AG20443 (cell line): ENCODE measurements around the gene ADAMTS15.
"Not testable (repeated sequence)": the region's sequence is repeated elsewhere in the genome, so short reads cannot be mapped to it uniquely, and the experiment has no call there.

Experiments
- DNase-seq: peaks from one replicate; pipeline ENCODE4 v3.0.0; 2012; ENCODE audit warnings: low spot score, mixed read lengths

ADAMTS15 gene

GRCh38 chr11:130434521-130435223 is 13.8 kb upstream of the ADAMTS15 start:
- DNase-seq = peak; percentile 73

GRCh38 chr11:130435671-130436070 is 12.8 kb upstream of the ADAMTS15 start:
- DNase-seq = peak; percentile 39

GRCh38 chr11:130436171-130436570 is 12.3 kb upstream of the ADAMTS15 start:
- no peak for DNase-seq

GRCh38 chr11:130437848-130438247 is 10.6 kb upstream of the ADAMTS15 start:
- DNase-seq = no peak

DNA sequence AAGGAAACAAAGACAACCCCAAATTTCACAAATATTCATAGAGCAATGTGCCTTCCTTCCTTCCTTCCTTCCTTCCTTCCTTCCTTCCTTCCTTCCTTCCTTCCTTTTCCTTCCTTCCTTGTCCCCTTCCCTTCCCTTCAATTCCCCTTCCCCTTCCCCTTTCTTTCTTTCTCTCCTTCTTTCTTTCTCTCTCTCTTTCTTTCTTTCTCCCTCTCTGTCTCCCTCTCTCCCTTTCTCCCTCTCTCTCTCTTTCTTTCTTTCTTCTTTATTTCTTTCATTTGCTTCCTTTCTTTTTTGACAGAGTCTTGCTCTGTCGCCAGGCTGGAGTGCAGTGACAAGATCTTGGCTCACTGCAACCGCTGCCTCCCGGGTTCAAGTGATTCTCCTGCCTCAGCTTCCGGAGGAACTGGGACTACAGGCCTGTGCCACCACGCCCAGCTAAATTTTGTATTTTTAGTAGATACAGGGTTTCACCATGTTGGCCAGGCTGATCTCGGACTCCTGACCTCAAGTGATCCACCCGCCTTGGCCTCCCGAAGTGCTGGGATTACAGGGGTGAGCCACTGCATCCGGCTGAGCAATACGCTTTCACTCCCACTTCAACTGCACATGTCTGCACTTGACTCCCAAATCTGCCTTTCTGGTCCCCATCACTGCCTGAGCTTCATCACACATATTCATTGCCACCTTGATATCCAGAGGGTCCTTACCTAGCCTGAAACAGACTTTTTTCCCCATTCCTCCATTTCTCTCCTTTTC is 9.9 kb upstream of the ADAMTS15 start:
- not testable (repeated sequence) for DNase-seq

GRCh38 chr11:130439160-130439519 is 9.3 kb upstream of the ADAMTS15 start:
- DNase-seq = no peak

- DNase-seq = no peak
Measured at GRCh38 chr11:130439876-130440275, 8.6 kb upstream of the ADAMTS15 start.

DNA sequence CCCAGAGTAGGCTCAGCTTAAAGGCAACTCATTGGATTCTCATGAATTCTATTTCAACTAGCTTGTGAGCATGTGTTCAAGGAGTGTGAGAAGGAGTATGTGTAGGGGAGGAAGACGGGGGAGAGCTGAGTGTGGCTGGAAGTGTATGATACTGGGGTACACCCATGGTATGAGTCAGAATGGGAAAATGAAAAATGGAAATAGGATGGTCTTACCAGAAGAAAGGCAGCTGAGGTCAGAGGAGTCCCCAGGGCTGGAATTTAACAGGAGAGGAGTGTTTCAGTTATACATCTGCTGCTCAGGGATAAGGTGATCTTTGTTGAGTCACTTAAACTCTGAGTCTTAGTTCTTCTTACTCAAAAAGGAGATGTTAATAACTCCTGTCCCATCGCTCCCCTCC is 6.7 kb upstream of the ADAMTS15 start:
- no peak for DNase-seq

DNA sequence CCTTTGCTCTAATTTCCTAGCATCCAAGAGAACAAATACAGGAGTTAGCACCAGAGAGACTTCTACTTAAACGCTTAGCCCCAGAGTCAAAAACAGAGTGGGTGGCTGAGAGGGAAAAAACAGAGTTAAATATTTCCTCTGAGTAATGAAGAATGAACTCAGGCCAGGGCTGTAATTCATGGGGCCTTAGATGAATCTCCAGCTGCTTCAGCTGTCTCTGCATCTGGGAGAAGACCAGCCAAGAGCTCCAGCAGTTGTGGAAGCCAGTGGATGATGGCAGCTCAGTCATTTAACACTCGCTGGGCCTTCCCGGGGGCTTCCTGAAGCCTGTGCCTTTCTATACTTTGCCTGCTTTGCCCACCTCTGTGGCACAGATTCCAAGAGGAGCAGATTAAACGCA is 5.7 kb upstream of the ADAMTS15 start:
- peak; percentile 58 for DNase-seq

DNA sequence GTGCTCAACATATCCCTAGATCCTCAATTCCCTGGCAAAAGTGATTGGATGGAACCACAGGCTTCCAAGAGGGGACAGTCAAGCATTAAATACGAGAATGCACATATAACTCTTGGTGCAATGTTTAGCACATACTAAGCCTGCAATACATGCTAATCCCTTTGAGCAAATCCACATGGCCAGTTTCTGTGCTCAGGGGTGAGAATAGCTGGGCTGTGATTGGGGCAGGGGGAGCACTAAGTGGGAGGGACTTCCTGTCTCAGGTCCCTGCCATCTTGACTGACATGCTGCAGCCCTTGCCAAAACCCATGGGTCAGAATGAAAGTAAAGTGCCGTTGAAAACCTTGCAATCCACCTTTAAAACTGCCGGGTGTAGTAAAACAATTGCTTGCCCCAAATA is 2.7 kb upstream of the ADAMTS15 start:
- no peak for DNase-seq

DNA sequence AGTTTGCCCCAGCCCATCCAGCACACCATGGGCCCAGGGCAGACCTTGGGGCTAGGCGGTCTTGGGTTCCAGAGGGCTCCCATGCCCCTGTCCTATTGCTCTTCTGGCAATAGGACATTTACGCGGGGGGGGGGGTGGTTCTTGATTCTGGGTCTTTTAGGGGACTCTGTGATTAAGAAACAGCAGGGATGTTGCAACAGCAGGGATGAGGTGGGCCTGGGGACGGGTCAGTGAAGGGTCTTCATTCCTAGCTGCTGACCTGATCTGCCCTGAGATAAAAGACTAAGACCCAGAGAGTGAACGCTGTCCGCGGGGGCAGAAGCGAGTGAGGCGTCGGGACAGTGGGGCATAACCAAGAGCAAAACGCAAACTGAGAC is 418 bp upstream of the ADAMTS15 start:
- DNase-seq = no peak

DNA sequence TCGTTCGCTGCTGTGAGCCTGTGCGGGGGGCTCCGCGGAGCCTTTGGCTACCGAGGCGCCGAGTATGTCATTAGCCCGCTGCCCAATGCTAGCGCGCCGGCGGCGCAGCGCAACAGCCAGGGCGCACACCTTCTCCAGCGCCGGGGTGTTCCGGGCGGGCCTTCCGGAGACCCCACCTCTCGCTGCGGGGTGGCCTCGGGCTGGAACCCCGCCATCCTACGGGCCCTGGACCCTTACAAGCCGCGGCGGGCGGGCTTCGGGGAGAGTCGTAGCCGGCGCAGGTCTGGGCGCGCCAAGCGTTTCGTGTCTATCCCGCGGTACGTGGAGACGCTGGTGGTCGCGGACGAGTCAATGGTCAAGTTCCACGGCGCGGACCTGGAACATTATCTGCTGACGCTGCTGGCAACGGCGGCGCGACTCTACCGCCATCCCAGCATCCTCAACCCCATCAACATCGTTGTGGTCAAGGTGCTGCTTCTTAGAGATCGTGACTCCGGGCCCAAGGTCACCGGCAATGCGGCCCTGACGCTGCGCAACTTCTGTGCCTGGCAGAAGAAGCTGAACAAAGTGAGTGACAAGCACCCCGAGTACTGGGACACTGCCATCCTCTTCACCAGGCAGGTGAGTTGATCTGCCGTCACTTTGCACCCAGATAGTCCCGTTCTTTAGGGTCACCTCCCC is 1.0 kb downstream of the ADAMTS15 start:
- DNase-seq = peak; percentile 33

DNA sequence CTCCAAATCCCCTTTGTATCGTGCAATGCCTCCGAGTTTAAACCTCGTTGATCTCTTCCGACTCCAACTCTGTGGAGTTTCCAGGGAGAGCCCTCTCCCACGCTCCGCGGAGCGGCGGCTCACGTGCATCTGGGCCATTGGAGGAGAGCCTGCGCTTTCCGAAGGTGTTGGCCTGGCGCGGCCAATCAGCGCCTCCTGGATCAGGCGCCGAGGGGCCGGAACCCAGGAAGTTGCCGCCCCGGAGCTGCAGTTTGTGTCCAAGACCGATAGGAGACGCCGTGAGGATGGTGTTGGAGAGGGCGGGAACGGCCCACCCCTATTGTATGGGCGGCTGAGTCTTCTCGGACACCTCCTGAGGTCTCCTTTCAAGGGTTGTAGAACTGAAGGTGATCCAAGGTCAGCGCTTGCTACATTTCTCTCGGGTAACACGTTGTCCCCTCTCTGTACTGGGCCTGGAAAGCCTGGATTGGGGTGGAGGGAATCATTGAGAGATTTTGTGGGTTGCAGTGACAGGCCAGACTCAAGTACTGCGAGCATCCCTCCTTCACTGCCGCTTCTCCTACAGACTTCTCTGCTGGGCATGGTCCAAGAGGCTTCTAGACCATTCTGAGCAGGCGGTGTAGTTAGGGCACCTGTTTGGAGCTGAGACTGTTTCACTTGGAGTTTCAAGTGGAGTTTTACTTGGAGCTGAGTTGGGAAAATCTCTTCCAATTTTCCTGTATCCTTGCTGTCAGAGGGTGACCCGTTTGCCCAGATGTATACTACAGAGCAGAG is 1.7 kb downstream of the ADAMTS15 start:
- no peak for DNase-seq

DNA sequence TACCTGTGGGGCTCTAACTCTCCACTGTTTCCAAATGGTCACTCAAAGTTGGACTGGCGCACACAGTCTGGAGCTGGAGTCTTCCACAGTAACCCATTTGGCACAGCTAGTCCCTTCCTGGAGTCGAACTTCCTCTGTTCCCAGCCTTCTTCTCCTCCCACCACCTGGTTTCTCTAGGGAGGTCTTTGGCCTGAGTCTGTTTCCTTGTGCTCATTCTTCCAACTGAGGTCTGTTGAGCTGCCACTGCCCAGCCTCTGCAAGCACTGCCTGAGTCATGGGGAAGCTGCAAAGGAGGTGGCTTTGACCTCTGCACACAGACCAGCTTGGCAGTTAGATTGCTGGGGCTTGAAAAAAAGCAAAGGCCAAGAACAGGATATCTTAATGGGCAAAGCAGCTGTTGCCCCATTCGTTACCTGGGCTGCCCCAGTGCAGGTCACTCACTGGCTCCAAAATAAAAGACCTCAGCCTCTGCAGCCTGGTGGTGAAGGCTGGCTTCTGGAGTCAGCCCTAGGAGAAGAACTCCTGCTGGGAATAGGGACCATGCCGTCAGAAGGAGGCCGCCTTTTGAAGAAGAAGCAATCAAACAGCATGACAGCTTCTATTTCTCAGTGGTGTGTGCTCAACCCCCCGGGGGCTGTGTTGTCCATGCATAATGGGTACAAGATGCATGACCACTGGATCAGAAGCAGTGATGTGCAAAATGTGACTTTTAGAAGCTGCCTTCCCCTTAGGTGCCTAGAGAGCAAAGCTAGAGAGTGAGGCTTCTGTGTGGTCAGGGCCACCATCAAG is 3.0 kb downstream of the ADAMTS15 start:
- no peak for DNase-seq

- no peak for DNase-seq
Measured at GRCh38 chr11:130452176-130452575, 3.7 kb downstream of the ADAMTS15 start.

DNA sequence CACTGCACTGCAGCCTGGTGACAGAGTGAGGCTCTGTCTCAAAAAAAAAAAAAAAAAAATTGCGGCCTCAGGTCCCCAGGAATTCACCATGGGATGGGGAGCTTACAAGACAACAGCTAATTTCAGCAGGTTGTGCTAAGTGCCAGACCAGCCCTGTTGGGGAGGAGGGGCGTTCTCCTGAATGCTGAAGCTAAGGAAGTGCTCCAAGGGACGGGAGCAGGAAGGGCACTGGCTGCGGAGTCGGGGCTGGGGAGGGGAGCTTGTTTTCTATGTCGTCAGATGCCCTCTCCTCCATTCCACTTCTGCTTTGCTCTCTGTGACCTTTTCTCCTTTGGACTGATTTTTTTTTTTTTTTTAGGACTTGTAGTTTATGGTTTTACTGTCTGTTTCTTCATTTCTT is 4.5 kb downstream of the ADAMTS15 start:
- no peak for DNase-seq

- DNase-seq = no peak
Measured at GRCh38 chr11:130454491-130455252, 6.2 kb downstream of the ADAMTS15 start.

- DNase-seq = no peak
Measured at GRCh38 chr11:130455483-130456127, 7.2 kb downstream of the ADAMTS15 start.

DNA sequence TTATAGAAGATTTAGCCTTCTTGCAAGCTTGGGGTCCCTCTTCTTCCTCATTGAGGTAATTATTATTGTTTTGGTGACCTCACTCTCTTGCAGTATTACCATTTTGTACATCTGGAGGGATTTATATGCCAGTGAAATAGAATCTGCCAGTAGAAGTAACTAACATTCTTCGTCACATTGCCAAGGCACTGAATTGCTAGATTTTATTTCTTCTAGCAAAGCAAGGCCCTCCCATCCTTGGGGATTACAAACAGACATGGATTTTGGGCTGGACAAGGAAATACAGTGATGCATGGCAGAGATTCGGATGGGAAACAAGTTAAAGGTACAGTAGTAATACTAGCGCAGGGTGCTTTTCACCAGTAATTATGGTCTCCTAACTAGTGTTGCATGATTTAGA is 7.8 kb downstream of the ADAMTS15 start:
- DNase-seq = no peak
